Activated CD4-positive, alpha-beta T cell treated with anti-CD3 and anti-CD28 coated beads, Interleukin-2, amount 10 ng/mL, durations not matched to agents 7 days and 5 days (primary cell): ENCODE data around the gene INCA1. TPM values are rescaled to one million over a fixed set of nuclear protein-coding genes. Genes with fewer than 3 reads are reported as not detected.

Experiments
- CTCF ChIA-PET: fragments of 350-600 bp; sonication (Branson Sonifier 250); formaldehyde crosslinking; loops from one replicate; lab custom pipeline; 2021; ENCODE audit warnings: antibody characterized with exemption; lab: Charles Lee
- POLR2A ChIA-PET: fragments of 350-600 bp; sonication (Branson Sonifier 250); formaldehyde crosslinking; loops from one replicate; lab custom pipeline; 2021; ENCODE audit warnings: antibody characterized with exemption; lab: Charles Lee
- DNase-seq: peaks from one replicate; pipeline ENCODE4 v3.0.0-alpha.2; 2020
- H3K27ac Mint-ChIP-seq: one replicate; pipeline ENCODE4 v1.8.0; 2021; ENCODE audit warnings: mild to moderate bottlenecking, moderate library complexity, mixed read lengths
- H3K27me3 Mint-ChIP-seq: one replicate; pipeline ENCODE4 v1.8.0; 2021; ENCODE audit warnings: mixed read lengths
- H3K36me3 Mint-ChIP-seq: one replicate; pipeline ENCODE4 v1.8.0; 2021; ENCODE audit warnings: low read depth, mixed read lengths
- H3K4me1 Mint-ChIP-seq: one replicate; pipeline ENCODE4 v1.8.0; 2021; ENCODE audit warnings: mixed read lengths
- H3K4me3 Mint-ChIP-seq: one replicate; pipeline ENCODE4 v1.8.0; 2021; ENCODE audit warnings: mild to moderate bottlenecking, moderate library complexity, mixed read lengths
- H3K9me3 Mint-ChIP-seq: one replicate; pipeline ENCODE4 v1.8.0; 2021; ENCODE audit warnings: mixed read lengths
- total RNA-seq, 2 experiments: library from RNA; stranded (reverse); gene quantifications; one replicate each; pipeline ENCODE4 v1.2.3, GENCODE V29; 2021

The INCA1 gene
- total RNA-seq, 2 experiments from 2014 or later = 0.35 to 0.50 TPM

DNA sequence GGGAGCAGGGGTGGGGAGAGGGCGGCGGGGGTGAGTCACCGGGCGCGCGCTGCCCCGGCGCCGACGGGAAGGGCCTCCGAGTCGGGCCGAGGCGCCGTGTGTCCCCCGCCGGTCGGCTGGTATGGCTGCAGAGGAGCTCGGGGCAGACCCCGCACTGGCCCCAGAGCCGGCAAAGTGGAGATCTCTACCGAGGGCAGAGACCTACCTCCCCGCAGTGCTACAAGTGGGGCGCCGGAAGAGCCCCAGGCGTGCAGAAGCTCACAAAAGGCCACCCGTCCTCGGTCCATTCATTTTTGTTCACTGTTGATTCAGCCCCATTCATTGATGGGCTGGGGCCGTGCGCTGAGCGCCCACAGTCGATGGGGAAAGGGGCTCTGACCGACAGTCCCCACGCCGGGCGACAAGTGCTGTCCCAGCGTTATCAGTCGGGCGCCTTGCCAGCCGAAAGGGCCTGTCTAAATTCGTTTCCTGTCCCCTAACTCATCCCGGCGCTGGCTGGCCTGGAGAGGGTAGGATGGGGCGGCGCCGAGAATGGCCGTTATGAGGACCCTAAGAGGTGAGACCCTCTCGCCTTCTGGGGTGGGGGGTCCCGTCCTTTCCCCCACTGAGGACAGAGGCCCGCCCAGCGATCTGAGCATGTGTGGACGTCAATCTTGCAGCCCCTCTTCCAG, 47.1 kb downstream of the INCA1 start:
- POLR2A ChIA-PET = interaction anchor here (1.0 kb wide), 1 partner anchor 10 kb away, joined by 3 read pairs; the partner anchor contains the start of genes RNF167 and SLC25A11
- Mint-ChIP-seq H3K9me3 (no peaks in the 10 kb centered on the region), H3K4me1 (peaks cover 26% of the 10 kb centered on the region)

DNA sequence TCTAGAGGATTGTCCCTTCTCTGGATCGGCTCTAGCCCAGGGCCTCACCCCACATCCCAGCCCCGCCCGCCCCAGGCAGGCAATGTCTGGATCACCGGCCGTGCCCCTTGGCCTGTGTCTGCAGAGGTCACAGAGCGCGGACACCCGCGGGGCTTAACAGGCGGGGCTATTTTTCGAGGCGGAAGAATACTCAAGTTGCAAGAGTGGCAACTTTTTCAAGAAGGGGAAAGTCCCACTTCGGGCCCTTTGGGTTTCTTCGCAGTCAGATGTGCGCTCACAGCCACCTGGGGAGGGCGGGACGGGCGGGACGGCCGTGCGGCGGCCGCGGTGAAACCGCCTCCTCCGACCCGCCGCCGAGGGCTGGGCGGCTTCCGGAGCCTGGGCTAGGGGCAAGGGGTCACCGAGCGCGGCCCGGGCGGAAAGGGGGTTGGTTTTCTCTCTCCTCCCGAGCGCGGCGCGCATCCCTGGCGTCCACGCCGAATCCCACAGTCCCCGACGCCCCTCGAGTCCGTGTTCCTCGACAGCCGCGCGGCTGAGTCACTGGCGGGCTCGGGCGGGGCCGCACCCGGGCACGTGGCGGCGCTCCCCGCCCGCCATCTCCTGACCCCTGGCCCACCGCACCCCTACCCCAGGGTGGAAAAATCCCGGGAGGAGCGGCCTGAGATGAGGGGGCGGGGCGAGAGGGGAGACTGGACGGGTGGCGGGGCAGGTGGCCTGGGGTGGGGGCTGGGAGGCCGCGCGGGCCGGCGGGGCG, 47.8 kb downstream of the INCA1 start:
- ChIA-PET POLR2A (interaction anchor here (1.0 to 6.2 kb wide), 3 partner anchors 10 to 18 kb away, joined by 3 to 44 read pairs (median 10); partner anchors contain the start of genes RNF167, SLC25A11 and SPAG7), CTCF (interaction anchor here (1.3 kb wide), 1 partner anchor 18 kb away, joined by 3 read pairs; the partner anchor contains the start of gene SPAG7)
- Mint-ChIP-seq H3K9me3 (no peaks in the 10 kb centered on the region), H3K36me3 (peaks cover 33% of the 10 kb centered on the region), H3K27ac (peak overlapping the region; percentile 93), H3K4me3 (peak overlapping the region; percentile 92), H3K4me1 (peaks cover 33% of the 10 kb centered on the region), H3K27me3 (no peaks in the 10 kb centered on the region)
- DNase-seq = peak; percentile 83

More for the DNA sequence above, 47.1 kb downstream of the INCA1 start:
- peak overlapping the region; percentile 95 for H3K27ac Mint-ChIP-seq
- no peak for DNase-seq
- H3K36me3 Mint-ChIP-seq = peaks cover 26% of the 10 kb centered on the region
- no peaks in the 10 kb centered on the region for H3K27me3 Mint-ChIP-seq
- CTCF ChIA-PET = interaction anchor here (1.2 to 2.0 kb wide), 4 partner anchors 13 to 41 kb away, joined by 3 to 5 read pairs (median 4); partner anchors contain the start of gene SPAG7
- H3K4me3 Mint-ChIP-seq = peak overlapping the region; percentile 78

DNA sequence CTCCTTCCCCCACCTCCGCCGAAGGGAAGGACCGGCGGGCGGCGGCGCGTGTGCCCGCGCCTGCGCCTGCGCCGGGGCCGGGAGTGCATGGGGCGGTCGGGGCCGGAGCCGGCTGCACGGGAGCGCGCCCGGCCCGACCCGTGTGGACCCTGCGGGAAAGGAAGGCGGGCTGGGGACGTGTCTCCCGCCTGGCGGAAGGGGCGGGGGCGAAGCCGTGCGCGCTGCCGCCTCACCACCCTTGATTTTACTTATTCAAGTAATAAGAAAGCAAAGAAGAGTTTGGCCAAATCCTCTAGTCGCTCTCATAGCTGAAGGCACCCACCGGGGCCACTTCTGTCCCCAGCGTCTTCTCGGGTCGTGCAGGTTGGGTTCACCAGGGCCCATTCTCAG, 48.4 kb downstream of the INCA1 start:
- Mint-ChIP-seq H3K4me1 (peaks cover 37% of the 10 kb centered on the region), H3K27me3 (no peaks in the 10 kb centered on the region), H3K4me3 (peak overlapping the region; percentile 92), H3K27ac (peak overlapping the region; percentile 99), H3K36me3 (peaks cover 39% of the 10 kb centered on the region), H3K9me3 (no peaks in the 10 kb centered on the region)
- DNase-seq = peak; percentile 80
- POLR2A ChIA-PET = interaction anchor here (1.4 to 6.2 kb wide), 2 partner anchors 9 to 19 kb away, joined by 10 to 44 read pairs; partner anchors contain the start of genes RNF167, SLC25A11 and SPAG7
- CTCF ChIA-PET = no interaction called here

DNA sequence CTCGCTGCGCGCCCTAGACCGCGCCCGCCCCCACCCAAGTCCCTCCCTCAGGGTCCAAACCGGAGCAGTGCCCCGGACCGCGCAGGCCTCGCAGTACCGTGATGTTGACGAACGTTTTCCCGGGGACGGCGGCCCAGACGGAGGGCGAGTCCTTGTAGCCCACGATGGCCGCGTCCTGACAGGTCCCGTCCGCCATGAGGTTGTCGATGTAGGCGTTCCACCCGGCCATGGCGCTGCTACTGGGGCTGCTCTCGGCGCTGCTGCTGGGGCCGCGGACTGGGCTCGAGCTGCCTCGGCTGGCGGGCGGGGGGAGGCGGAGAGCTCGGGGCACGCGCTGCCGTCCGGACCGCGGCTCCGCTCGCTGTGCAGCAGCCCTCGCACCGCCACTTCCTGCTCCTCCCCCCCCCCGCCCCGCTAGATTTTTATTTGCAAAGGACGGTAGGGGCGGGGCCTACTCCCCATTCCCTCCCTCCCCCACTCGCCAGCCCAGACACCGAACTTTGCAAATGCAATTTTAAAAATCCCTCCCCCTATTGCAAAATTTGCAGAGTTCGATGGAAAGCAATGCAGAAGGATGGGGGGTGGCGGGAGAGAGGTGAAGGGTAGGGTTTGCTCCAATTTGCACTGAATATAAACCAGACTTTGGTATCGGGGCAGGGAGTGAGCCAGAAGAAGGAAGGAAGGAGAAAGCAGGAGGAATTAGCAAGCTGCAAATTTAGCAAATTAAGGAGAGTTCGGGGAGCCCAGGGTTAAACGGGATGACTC, 49.0 kb downstream of the INCA1 start, which contains the start of gene PFN1:
Gene PFN1, minus strand, starts transcription at position 365 of the 765 bp plus-strand sequence. Its CDS starts 136 bp downstream, at position 229.
- peak within 1 kb of the TSS; percentile 92 for H3K4me3 Mint-ChIP-seq
- peak; percentile 94 for DNase-seq
- peaks cover 41% of the 10 kb centered on the region for H3K36me3 Mint-ChIP-seq
- H3K4me1 Mint-ChIP-seq = peaks cover 39% of the 10 kb centered on the region
- CTCF ChIA-PET = interaction anchor here (0.8 kb wide), 1 partner anchor 19 kb away, joined by 3 read pairs; the partner anchor contains the start of gene SPAG7
- POLR2A ChIA-PET = interaction anchor here (1.4 to 6.2 kb wide), 2 partner anchors 8 to 19 kb away, joined by 10 to 44 read pairs; partner anchors contain the start of genes RNF167, SLC25A11 and SPAG7
- no peaks in the 10 kb centered on the region for H3K27me3 Mint-ChIP-seq
- H3K27ac Mint-ChIP-seq = peak within 1 kb of the TSS; percentile 99
- no peaks in the 10 kb centered on the region for H3K9me3 Mint-ChIP-seq

DNA sequence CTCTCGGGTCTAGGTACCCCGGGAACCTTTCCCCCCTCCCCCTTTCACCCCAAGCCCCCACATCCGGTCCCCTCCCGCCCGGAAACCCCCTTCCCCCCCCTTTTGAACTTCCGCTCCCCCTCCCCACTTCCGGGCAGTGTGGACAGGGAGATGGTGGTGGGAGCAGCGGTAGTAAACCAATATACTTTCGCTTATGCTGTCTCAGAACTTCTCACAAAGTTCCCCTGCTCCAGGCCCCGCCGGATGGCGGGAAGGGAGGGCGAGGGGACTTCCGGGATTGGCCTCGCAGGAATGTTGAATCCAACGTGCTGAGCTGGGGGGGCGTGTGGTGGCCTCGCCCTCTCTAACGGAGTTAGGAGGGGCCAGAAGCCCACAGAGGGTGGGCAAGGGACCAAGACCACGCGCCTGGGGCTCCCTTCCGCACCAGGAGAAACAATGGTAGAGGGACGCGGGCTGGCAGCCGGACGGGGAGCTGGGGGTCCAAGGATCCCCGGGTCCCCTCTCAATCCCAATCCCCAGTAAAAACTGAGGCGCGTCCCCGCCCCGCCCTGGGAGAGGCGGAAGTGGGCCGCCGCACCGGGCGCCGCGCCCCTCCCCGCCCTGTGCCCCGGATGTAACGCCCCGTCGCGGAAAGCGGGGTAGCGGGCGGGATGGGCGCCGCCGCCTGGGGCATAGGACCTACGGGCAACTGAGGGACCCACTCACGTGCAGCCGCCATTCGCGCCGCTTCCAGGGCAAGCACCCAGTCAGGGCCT, 49.7 kb downstream of the INCA1 start:
- POLR2A ChIA-PET = interaction anchor here (1.0 to 6.2 kb wide), 2 partner anchors 14 to 20 kb away, joined by 3 to 44 read pairs; partner anchors contain the start of gene SPAG7
- peaks cover 47% of the 10 kb centered on the region for H3K4me1 Mint-ChIP-seq

DNA sequence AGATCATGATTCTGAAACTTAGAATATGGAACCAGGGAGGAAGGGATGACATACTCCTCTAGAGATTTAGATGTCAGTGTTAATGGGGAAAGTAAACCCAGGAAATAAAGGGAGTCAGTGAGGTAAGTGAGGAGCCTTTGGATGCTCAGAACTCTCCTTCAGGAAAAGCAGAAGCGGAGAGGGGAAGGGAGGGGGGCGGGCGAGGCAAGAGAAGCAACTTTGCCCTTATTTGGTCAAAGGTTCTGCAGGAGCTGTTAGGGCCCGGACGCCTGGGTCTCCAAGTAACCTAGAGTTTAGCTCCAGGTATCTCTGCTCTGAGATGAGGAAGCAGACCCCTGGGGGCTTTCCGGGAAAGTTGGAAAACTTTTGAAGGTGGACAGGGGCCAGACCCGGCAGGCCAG, 50.3 kb downstream of the INCA1 start:
- Mint-ChIP-seq H3K4me3 (peak overlapping the region; percentile 92), H3K27ac (peak overlapping the region; percentile 99), H3K4me1 (peaks cover 52% of the 10 kb centered on the region), H3K36me3 (peaks cover 52% of the 10 kb centered on the region), H3K27me3 (no peaks in the 10 kb centered on the region), H3K9me3 (no peaks in the 10 kb centered on the region)
- no peak for DNase-seq
- ChIA-PET CTCF (interaction anchor here (0.6 kb wide), 2 partner anchors 9 to 20 kb away, joined by 3 read pairs; partner anchors contain the start of gene SPAG7), POLR2A (interaction anchor here (1.0 to 6.2 kb wide), 2 partner anchors 15 to 21 kb away, joined by 3 to 44 read pairs; partner anchors contain the start of gene SPAG7)

More for the DNA sequence above, 49.7 kb downstream of the INCA1 start:
- Mint-ChIP-seq H3K36me3 (peaks cover 47% of the 10 kb centered on the region), H3K27me3 (no peaks in the 10 kb centered on the region), H3K9me3 (no peaks in the 10 kb centered on the region), H3K27ac (peak overlapping the region; percentile 99), H3K4me3 (peak overlapping the region; percentile 92)
- CTCF ChIA-PET = interaction anchor here (0.6 to 0.8 kb wide), 2 partner anchors 9 to 20 kb away, joined by 3 read pairs; partner anchors contain the start of gene SPAG7
- DNase-seq = peak; percentile 78

DNA sequence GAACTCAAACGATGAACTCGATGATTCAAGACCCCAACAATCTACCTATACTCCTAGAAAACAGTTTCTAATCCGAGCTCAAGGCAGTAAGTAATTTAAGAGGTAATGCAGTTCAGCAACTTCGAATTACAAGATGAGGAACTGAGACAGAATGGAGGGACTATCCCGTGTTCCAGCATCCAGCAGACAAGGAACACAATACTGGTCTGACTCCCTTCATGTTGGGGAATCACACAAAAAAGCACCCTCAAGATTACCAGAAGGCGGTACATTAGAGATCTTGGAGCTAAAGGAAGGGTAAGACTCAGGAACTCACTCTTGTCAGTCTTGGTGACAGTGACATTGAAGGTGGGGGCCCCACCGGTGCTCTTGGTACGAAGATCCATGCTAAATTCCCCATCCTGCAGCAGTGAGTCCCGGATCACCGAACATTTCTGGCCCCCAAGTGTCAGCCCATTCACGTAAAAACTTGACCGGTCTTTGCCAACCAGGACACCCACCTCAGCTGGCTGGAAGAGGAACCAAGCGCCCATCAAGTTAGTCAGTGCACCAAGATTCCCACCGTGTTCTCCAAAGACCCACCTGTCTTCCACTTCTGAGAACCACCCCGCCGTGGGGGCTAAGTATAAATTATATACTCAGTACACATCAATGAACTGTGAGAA, 50.9 kb downstream of the INCA1 start:
- peaks cover 58% of the 10 kb centered on the region for H3K36me3 Mint-ChIP-seq
- H3K4me1 Mint-ChIP-seq = peaks cover 52% of the 10 kb centered on the region
- H3K9me3 Mint-ChIP-seq = no peaks in the 10 kb centered on the region

DNA sequence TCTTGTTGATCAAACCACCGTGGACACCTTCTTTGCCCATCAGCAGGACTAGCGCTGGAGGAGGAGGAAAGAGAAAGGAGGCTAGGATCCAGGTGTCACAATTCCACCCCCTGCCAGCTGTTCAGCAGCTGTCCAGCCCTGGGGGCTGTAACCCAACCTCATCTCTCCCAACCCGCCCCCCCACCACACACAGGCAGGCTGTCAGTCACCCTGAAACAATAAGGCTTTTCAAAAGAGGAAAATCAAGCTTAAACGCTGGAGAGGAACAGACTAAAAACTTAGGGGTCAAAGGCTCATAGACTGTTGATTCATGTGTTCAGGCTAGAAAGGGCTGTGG, 51.4 kb downstream of the INCA1 start:
- CTCF ChIA-PET = interaction anchor here (0.9 kb wide), 1 partner anchor 22 kb away, joined by 3 read pairs; no protein-coding TSS in a partner anchor
- no peak for DNase-seq
- Mint-ChIP-seq H3K36me3 (peaks cover 63% of the 10 kb centered on the region), H3K27me3 (no peaks in the 10 kb centered on the region), H3K4me1 (peaks cover 46% of the 10 kb centered on the region), H3K27ac (peak overlapping the region; percentile 99), H3K4me3 (peak overlapping the region; percentile 92), H3K9me3 (no peaks in the 10 kb centered on the region)
- POLR2A ChIA-PET = interaction anchor here (6.2 kb wide), 1 partner anchor 22 kb away, joined by 44 read pairs; the partner anchor contains the start of gene SPAG7

More for the DNA sequence above, 50.9 kb downstream of the INCA1 start:
- H3K4me3 Mint-ChIP-seq = peak overlapping the region; percentile 92
- CTCF ChIA-PET = interaction anchor here (0.6 kb wide), 1 partner anchor 21 kb away, joined by 3 read pairs; the partner anchor contains the start of gene SPAG7
- H3K27ac Mint-ChIP-seq = peak overlapping the region; percentile 99
- no peaks in the 10 kb centered on the region for H3K27me3 Mint-ChIP-seq
- POLR2A ChIA-PET = interaction anchor here (1.0 to 6.2 kb wide), 2 partner anchors 15 to 21 kb away, joined by 3 to 44 read pairs; partner anchors contain the start of gene SPAG7
- no peak for DNase-seq

DNA sequence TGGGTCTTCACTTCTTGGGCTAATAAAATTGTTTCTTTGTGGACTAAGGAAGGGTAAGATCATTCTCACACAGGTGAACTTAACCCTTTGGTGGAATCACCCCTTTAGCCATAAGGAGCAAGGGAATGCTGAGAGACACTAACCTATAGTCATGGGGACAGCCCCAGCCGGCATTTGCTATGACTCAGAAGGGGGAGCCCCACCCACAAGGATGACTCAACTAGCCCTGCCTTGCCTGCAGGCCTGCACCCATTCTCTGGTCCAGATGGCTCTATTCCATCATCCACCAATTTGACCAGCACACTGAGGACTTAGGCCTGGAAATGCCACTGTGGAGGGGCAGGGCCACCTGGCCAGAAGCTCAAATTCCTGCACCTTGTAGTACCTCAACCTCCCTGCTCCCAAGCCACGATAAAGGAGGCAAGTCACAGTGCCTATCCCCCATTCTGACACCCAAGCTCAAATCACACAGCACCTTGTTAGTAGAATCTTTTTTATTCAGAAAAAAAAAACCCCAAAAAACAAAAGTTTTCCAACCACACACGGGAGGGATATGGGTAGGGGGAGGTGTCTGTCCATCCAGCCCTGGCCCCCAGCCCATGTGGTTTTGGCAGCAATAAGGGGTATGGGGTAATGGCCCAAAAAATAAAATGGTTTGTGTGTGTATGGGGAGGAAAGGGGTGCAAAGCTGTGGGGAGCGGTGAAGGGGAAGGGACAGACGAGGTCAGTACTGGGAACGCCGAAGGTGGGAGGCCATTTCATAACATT, 52.0 kb downstream of the INCA1 start:
- Mint-ChIP-seq H3K27me3 (no peaks in the 10 kb centered on the region), H3K36me3 (peaks cover 68% of the 10 kb centered on the region), H3K9me3 (no peaks in the 10 kb centered on the region), H3K27ac (peak overlapping the region; percentile 99), H3K4me3 (peak overlapping the region; percentile 92), H3K4me1 (peaks cover 41% of the 10 kb centered on the region)
- CTCF ChIA-PET = interaction anchor here (0.9 kb wide), 1 partner anchor 23 kb away, joined by 3 read pairs; no protein-coding TSS in a partner anchor
- DNase-seq = peak; percentile 84
- POLR2A ChIA-PET = interaction anchor here (6.2 kb wide), 1 partner anchor 22 kb away, joined by 44 read pairs; the partner anchor contains the start of gene SPAG7
